Measurements from ENCODE around the gene CENPF. TPM values are rescaled to one million over a fixed set of nuclear protein-coding genes. Genes with fewer than 3 reads are reported as not detected.

Gene CENPF
- total RNA-seq, 1 experiment from 2014 or later = 113 TPM

DNA sequence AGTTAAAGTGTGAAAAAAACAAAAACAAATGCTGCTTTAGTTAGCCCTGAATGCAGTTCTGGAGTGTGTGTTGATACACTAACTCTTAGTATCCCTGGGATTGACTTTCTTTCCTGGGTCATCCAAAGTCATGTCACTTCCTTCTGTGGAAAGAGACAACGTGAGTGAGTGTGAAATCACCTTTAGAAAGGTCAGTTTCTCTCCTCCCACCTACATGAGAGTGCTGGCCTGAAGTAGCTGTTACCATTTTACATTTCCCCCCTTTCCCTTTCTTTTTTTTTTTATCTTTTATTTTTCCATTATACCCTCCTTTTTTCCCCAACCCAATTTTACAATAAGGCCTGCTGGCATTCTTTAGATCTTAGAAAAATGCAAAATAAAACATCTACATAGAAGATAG is 55.2 kb downstream of the CENPF start:
- Histone ChIP-seq H3K9me3 (ENCODE audit: control insufficient read depth, low read depth, low read length) (no peaks in the 10 kb centered on the region), H3K23ac (ENCODE audit: insufficient read length, low read depth, low read length) (no peak overlapping the region), H3K9ac (ENCODE audit: extremely low read depth, insufficient read length, low read length) (no peak overlapping the region), H3K4ac (ENCODE audit: low read depth, low read length) (no peak overlapping the region), H4K91ac (ENCODE audit: insufficient read length, low read depth, low read length) (no peak overlapping the region), H2BK12ac (ENCODE audit: insufficient read length, low read depth, low read length) (no peak overlapping the region), H2BK120ac (ENCODE audit: low read depth, low read length, poor library complexity, severe bottlenecking) (no peak overlapping the region), H4K20me1 (ENCODE audit: control insufficient read depth, insufficient read depth, insufficient read length) (no peaks in the 10 kb centered on the region), H2AFZ (ENCODE audit: low read length) (no peak overlapping the region), H2BK20ac (ENCODE audit: low read depth, low read length, poor library complexity, severe bottlenecking) (no peak overlapping the region), H3K18ac (ENCODE audit: insufficient read length, low read depth, low read length) (no peak overlapping the region), H4K5ac (ENCODE audit: insufficient read length, low read depth, low read length) (no peak overlapping the region), H3T11ph (ENCODE audit: low read length) (no peak overlapping the region), H2BK5ac (ENCODE audit: insufficient read length, low read length) (no peak overlapping the region), H3K56ac (ENCODE audit: insufficient read length, low read depth, low read length) (no peak overlapping the region), H3K14ac (ENCODE audit: insufficient read depth, low read length) (no peak overlapping the region), H4K8ac (replicated peaks; ENCODE audit: insufficient read length, low read depth, low read length) (no peak overlapping the region), H3K79me1 (ENCODE audit: insufficient read depth, low read depth, low read length, poor library complexity, severe bottlenecking) (no peaks in the 10 kb centered on the region), H3K4me1 (ENCODE audit: insufficient read depth, low read length) (no peaks in the 10 kb centered on the region), H3K23me2 (ENCODE audit: insufficient read length, low read depth, low read length, poor library complexity, severe bottlenecking) (no peaks in the 10 kb centered on the region), H2BK15ac (ENCODE audit: low read depth, low read length) (no peak overlapping the region), H2AK5ac (ENCODE audit: insufficient read length, low read length) (no peak overlapping the region), H3K27me3 (ENCODE audit: insufficient read depth, low read length) (no peaks in the 10 kb centered on the region), H3K27ac (ENCODE audit: insufficient read length, low read depth, low read length) (no peak overlapping the region), H3K79me2 (ENCODE audit: insufficient read depth, low read length) (no peaks in the 10 kb centered on the region), H3K4me2 (ENCODE audit: insufficient read depth, insufficient read length, low read length) (no peak overlapping the region)
- TF ChIP-seq, protein P1, sequence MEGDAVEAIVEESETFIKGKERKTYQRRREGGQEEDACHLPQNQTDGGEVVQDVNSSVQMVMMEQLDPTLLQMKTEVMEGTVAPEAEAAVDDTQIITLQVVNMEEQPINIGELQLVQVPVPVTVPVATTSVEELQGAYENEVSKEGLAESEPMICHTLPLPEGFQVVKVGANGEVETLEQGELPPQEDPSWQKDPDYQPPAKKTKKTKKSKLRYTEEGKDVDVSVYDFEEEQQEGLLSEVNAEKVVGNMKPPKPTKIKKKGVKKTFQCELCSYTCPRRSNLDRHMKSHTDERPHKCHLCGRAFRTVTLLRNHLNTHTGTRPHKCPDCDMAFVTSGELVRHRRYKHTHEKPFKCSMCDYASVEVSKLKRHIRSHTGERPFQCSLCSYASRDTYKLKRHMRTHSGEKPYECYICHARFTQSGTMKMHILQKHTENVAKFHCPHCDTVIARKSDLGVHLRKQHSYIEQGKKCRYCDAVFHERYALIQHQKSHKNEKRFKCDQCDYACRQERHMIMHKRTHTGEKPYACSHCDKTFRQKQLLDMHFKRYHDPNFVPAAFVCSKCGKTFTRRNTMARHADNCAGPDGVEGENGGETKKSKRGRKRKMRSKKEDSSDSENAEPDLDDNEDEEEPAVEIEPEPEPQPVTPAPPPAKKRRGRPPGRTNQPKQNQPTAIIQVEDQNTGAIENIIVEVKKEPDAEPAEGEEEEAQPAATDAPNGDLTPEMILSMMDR (conservative IDR thresholded peaks at IDR 0.05) = no peak
- no peaks in the 10 kb centered on the region for H3K27me3 Mint-ChIP-seq (ENCODE audit: low read depth)
- no peak for DNase-seq
- H3K27ac Mint-ChIP-seq = no peak overlapping the region; a peak in 1 of 7 replicates
- H3K9me3 Mint-ChIP-seq = no peaks in the 10 kb centered on the region
- peaks cover 66 to 100% (median 93%) of the 10 kb centered on the region in 3 experiments; a peak in 6 of 7 replicates for H3K36me3 Mint-ChIP-seq (ENCODE audit: insufficient read depth in 1 of 3, low read depth in 3 of 3)
- no peaks in the 10 kb centered on the region for H3K4me1 Mint-ChIP-seq
- no peak overlapping the region for H3K4me3 Mint-ChIP-seq
- no CpG with 5 or more reads among the region's 1 CpG for WGBS (ENCODE audit: extremely low coverage, insufficient read length, low lambda C conversion rate)

Measured in H9 (cell line).